Measurements from ENCODE around the gene GAL.
A peak's percentile ranks its signal among the peaks of the same experiment; 100 is the strongest.

GAL gene

GRCh38 chr11:68673991-68674390 lies 10.4 kb upstream of the GAL start:
- TF ChIP-seq, protein P1, sequence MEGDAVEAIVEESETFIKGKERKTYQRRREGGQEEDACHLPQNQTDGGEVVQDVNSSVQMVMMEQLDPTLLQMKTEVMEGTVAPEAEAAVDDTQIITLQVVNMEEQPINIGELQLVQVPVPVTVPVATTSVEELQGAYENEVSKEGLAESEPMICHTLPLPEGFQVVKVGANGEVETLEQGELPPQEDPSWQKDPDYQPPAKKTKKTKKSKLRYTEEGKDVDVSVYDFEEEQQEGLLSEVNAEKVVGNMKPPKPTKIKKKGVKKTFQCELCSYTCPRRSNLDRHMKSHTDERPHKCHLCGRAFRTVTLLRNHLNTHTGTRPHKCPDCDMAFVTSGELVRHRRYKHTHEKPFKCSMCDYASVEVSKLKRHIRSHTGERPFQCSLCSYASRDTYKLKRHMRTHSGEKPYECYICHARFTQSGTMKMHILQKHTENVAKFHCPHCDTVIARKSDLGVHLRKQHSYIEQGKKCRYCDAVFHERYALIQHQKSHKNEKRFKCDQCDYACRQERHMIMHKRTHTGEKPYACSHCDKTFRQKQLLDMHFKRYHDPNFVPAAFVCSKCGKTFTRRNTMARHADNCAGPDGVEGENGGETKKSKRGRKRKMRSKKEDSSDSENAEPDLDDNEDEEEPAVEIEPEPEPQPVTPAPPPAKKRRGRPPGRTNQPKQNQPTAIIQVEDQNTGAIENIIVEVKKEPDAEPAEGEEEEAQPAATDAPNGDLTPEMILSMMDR (IDR thresholded peaks at IDR 0.05; ENCODE audit: low read depth, low read length), result no peak
- Histone ChIP-seq H3K27ac (no peak overlapping the region), H3K36me3 (no peaks in the 10 kb centered on the region), H3K27me3 (ENCODE audit: insufficient read depth, low read depth, severe bottlenecking) (no peaks in the 10 kb centered on the region), H3K4me3 (ENCODE audit: low read depth, low read length) (no peak overlapping the region), H3K9me3 (ENCODE audit: severe bottlenecking) (no peaks in the 10 kb centered on the region)
- DNase-seq, result no peak

DNA sequence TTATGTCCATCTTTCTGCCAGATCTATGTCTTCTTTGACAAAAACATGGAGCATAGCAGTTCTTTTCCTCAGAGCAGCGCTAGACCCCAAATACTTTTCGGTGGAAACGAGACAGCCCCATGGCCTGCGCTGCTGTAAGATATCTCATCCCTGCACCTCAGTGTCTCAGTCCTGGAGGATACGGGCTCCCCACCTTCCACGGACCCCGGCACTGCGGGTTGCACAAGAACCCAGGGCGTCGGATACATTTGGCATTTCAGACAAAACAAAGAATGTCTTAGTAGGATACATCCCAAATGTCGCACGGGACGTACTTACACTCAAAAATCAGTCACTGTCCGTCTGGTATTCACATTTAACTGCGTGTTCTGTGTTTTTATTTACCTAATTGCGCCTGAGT lies 9.9 kb upstream of the GAL start:
- H3K27me3 ChIP-seq (ENCODE audit: insufficient read depth, low read depth, severe bottlenecking), result no peaks in the 10 kb centered on the region
- H3K9me3 ChIP-seq (ENCODE audit: severe bottlenecking), result no peaks in the 10 kb centered on the region
- H3K36me3 ChIP-seq, result no peaks in the 10 kb centered on the region
- no peak overlapping the region for H3K27ac ChIP-seq
- DNase-seq, result no peak
- TF ChIP-seq, protein P1 (IDR thresholded peaks at IDR 0.05; ENCODE audit: low read depth, low read length), result no peak
- no peak overlapping the region for H3K4me3 ChIP-seq (ENCODE audit: low read depth, low read length)

- DNase-seq, result peak; percentile 35
- no peak overlapping the region for H3K4me3 ChIP-seq (ENCODE audit: low read depth, low read length)
- H3K27ac ChIP-seq, result no peak overlapping the region
- TF ChIP-seq, protein P1 (IDR thresholded peaks at IDR 0.05; ENCODE audit: low read depth, low read length), result no peak
- H3K9me3 ChIP-seq (ENCODE audit: severe bottlenecking), result no peaks in the 10 kb centered on the region
- no peaks in the 10 kb centered on the region for H3K27me3 ChIP-seq (ENCODE audit: insufficient read depth, low read depth, severe bottlenecking)
- H3K36me3 ChIP-seq, result no peaks in the 10 kb centered on the region
These were observed 6.9 kb upstream of the GAL start for GRCh38 chr11:68677432-68677831.

- DNase-seq, result no peak
- Histone ChIP-seq H3K36me3 (no peaks in the 10 kb centered on the region), H3K27ac (no peak overlapping the region), H3K4me3 (ENCODE audit: low read depth, low read length) (no peak overlapping the region), H3K27me3 (ENCODE audit: insufficient read depth, low read depth, severe bottlenecking) (no peaks in the 10 kb centered on the region), H3K9me3 (ENCODE audit: severe bottlenecking) (no peaks in the 10 kb centered on the region)
- TF ChIP-seq, protein P1 (IDR thresholded peaks at IDR 0.05; ENCODE audit: low read depth, low read length), result no peak
These were observed 6.3 kb upstream of the GAL start for GRCh38 chr11:68678031-68678441.

DNA sequence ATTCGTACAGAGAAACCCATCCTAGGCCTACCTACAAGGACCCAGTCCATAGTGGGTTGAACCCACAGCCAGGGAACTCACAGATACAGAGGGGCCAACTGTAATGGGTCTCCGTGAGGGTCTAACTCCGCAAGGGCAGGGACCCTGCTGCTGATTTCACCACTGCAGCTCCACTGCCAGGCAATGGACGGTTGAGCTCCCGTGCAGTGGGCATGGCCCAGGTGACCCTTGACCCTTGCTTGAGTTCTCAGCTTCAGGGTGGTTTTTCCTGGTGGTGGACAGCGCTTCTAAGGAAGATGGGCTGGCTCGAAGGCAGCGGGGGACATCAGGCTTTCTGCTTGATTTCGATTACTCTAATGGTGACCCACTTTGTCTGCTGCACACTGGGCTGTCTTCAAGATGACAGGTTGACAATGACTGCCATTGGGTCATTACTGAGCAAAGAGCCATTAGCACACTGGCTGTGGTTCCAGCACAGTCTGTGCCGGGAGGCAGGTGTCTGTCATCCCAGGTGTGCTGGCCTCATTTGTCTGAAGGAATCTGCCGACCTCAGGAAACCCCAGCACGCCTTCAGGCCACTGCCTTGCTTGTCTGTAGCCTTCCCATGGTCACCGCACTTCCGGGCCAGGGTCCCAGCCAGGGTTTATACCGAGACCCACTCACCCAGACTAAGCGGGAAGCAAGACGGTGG lies 3.7 kb upstream of the GAL start:
- TF ChIP-seq, protein P1 (IDR thresholded peaks at IDR 0.05; ENCODE audit: low read depth, low read length), result no peak
- DNase-seq, result no peak
- Histone ChIP-seq H3K27ac (no peak overlapping the region), H3K27me3 (ENCODE audit: insufficient read depth, low read depth, severe bottlenecking) (peaks cover 2% of the 10 kb centered on the region), H3K9me3 (ENCODE audit: severe bottlenecking) (no peaks in the 10 kb centered on the region), H3K36me3 (no peaks in the 10 kb centered on the region), H3K4me3 (ENCODE audit: low read depth, low read length) (no peak overlapping the region)

GRCh38 chr11:68682531-68682961 lies 1.8 kb upstream of the GAL start:
- H3K27ac ChIP-seq, result no peak overlapping the region
- H3K4me3 ChIP-seq (ENCODE audit: low read depth, low read length), result no peak overlapping the region
- no peak for DNase-seq
- H3K9me3 ChIP-seq (ENCODE audit: severe bottlenecking), result no peaks in the 10 kb centered on the region
- no peaks in the 10 kb centered on the region for H3K36me3 ChIP-seq
- TF ChIP-seq, protein P1 (IDR thresholded peaks at IDR 0.05; ENCODE audit: low read depth, low read length), result no peak
- H3K27me3 ChIP-seq (ENCODE audit: insufficient read depth, low read depth, severe bottlenecking), result peaks cover 2% of the 10 kb centered on the region

Measured in WERI-Rb-1 (cell line).